Mucosa of rectum (tissue), 2 donors: ENCODE results near the gene GADD45A.
A peak's percentile ranks its signal among the peaks of the same experiment; 100 is the strongest.
"Not testable (repeated sequence)": the region's sequence is repeated elsewhere in the genome, so short reads cannot be mapped to it uniquely, and the experiment has no call there.

Source experiments
- H3K27ac ChIP-seq, 2 donors: one replicate each; pipeline ENCODE4 v1.7.0; 2013; ENCODE audit warnings: inconsistent platforms in 2 of 2, low read depth in 2 of 2, low read length in 2 of 2
- H3K27me3 ChIP-seq, 2 donors: one replicate each; pipeline ENCODE4 v1.7.0; 2013; ENCODE audit warnings: low read length in 2 of 2; ENCODE audit not compliant: control insufficient read depth in 2 of 2, insufficient read depth in 2 of 2
- H3K36me3 ChIP-seq, 2 donors: one replicate each; pipeline ENCODE4 v1.7.0; 2013; ENCODE audit warnings: low read length in 2 of 2; ENCODE audit not compliant: control insufficient read depth in 2 of 2, insufficient read depth in 2 of 2
- H3K4me1 ChIP-seq, 2 donors: one replicate each; pipeline ENCODE4 v1.7.0; 2013; ENCODE audit warnings: low read length in 2 of 2, mild to moderate bottlenecking in 1 of 2; ENCODE audit not compliant: control insufficient read depth in 2 of 2, insufficient read depth in 2 of 2
- H3K4me3 ChIP-seq, 2 donors: one replicate each; pipeline ENCODE4 v1.7.0; 2013; ENCODE audit warnings: low read length in 2 of 2
- H3K9ac ChIP-seq, 2 donors: one replicate each; pipeline ENCODE4 v1.7.0; 2013; ENCODE audit warnings: low read length in 2 of 2, low read depth in 1 of 2, mild to moderate bottlenecking in 1 of 2
- H3K9me3 ChIP-seq, 2 donors: one replicate each; pipeline ENCODE4 v1.7.0; 2013; ENCODE audit warnings: low read length in 2 of 2; ENCODE audit not compliant: control insufficient read depth in 2 of 2
- donor health status: healthy.
- donor health status: Normal muscosa, but diverticular disease.

GADD45A gene

DNA sequence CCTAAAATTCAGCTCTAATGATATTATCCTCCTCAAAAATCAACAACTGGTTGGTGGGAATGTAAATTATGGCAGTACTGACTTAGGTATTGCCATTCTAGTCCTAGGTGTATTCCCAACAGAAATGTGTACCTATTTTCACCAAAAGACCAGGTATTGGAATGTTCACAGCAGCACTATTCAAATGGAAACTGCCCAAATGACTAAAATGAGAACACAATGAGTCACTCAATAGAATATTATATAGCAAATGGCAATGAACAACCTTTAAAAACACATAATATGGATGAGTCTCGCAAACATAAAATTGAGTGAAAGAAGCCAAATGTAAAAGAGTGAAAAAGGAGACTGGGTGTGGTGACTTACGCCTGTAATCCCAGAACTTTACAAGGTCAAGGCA, 44.9 kb downstream of the GADD45A start:
- H3K27me3 ChIP-seq = no peaks in the 10 kb centered on the region
- no peak overlapping the region for H3K27ac ChIP-seq
- H3K4me3 ChIP-seq = no peak overlapping the region
- no peak overlapping the region for H3K9ac ChIP-seq
- H3K36me3 ChIP-seq = no peaks in the 10 kb centered on the region
- H3K4me1 ChIP-seq = peaks cover 7 to 15% of the 10 kb centered on the region in 2 donors
- no peaks in the 10 kb centered on the region for H3K9me3 ChIP-seq

DNA sequence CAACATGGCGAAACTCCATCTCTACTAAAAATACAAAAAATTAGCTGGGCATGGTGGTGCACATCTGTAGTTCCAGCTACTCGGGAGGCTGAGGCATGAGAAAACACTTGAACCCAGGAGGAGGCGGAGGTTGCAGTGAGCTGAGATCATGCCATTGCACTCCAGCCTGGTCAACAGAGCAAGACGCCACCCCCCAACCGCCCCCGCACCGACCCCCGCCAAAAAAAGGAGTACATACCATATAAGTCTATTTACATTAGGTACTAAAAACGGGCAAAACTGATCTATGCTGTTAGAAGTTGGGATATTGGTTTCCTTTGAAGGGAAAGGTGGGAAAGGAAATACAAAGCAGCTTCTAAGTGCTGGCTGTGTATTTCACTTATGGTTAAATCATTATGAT, 45.3 kb downstream of the GADD45A start:
- H3K9me3 ChIP-seq, H3K36me3 ChIP-seq, H3K27ac ChIP-seq, H3K4me3 ChIP-seq, H3K9ac ChIP-seq, H3K27me3 ChIP-seq: not testable (repeated sequence)
- H3K4me1 ChIP-seq = peaks cover 7 to 11% of the 10 kb centered on the region in 2 donors

DNA sequence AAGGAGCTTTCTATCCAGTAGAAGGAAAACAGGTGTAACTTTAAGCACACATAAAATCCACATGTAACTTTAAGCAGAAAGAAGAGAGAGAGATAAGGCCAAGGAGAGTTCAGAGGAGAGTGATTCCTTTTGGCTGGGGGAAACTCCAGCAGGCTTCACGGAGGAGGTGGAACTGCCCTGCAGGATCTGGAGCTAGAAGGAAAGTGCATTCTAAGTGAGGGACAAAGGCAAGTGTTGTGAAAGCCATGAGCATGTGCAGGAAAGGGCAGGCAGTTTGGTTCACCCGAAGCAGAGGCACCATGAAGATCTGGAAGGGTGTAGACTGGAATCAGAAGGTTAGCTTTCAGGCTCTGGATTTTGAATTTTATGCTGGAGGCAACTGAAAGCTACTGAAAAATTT, 46.3 kb downstream of the GADD45A start:
- no peak overlapping the region for H3K27ac ChIP-seq
- H3K4me1 ChIP-seq = peaks cover 10 to 19% of the 10 kb centered on the region in 2 donors
- no peaks in the 10 kb centered on the region for H3K27me3 ChIP-seq
- H3K9ac ChIP-seq = no peak overlapping the region
- no peak overlapping the region for H3K4me3 ChIP-seq
- H3K9me3 ChIP-seq = no peaks in the 10 kb centered on the region
- H3K36me3 ChIP-seq = no peaks in the 10 kb centered on the region

DNA sequence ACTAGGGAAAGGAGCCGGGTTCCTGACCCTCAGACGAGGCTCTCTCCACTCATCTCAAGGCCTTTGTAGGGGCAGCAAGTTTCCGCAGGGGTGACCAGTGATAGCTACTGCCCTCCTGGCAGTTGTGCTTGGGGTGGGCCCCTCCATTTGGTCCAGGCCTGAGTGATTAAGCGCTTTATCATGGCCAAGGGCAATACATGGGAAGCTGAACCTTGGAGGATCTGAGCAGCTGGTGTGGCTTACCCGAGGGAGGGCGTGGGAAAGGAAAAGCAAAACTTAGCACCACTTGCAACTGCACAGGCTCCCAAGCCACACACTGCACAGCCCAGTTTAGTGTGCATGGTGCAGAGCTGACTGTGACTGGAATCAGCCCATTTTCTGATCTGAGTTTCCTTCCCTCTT, 47.8 kb downstream of the GADD45A start:
- Histone ChIP-seq H3K4me3 (no peak overlapping the region), H3K27ac (no peak overlapping the region), H3K9me3 (no peaks in the 10 kb centered on the region), H3K4me1 (peaks cover 17 to 33% of the 10 kb centered on the region in 2 donors), H3K36me3 (no peaks in the 10 kb centered on the region), H3K9ac (no peak overlapping the region), H3K27me3 (no peaks in the 10 kb centered on the region)

DNA sequence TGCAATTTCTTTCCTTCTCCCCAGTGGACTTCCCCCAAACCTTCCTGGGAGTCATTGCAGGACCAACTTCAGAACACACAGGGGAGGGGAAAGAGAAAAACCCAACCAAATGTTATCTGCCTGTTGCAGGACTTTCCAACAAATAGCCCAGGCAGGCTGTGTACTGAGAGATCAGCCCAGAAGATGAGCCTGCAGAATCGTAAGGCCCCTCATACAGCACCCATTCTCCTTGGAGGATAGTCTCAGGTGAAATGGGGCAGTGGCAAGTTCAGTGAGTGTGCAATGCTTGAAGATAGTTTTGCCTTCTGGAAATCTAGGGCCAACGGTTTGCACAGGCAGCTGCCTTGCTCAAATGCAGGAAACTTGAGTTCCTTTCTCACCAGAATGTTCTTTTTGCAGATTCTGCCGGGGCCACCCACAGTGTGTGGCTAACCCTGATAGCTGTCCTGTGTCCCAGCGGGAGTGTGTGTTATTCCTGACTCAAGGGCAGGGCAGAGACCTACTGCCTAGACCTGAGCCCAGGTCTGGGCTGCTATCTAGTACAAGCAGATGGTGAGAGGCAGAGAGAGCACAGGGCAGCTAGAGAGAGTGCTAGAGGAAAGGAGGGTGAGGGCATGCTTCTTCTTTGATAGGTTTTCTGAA, 48.8 kb downstream of the GADD45A start:
- H3K27ac ChIP-seq = peak overlapping the region in 1 of 2 donors; percentile 10
- no peak overlapping the region for H3K9ac ChIP-seq
- H3K27me3 ChIP-seq = no peaks in the 10 kb centered on the region
- H3K9me3 ChIP-seq = no peaks in the 10 kb centered on the region
- H3K4me1 ChIP-seq = peaks cover 17 to 42% of the 10 kb centered on the region in 2 donors
- no peaks in the 10 kb centered on the region for H3K36me3 ChIP-seq
- no peak overlapping the region for H3K4me3 ChIP-seq

DNA sequence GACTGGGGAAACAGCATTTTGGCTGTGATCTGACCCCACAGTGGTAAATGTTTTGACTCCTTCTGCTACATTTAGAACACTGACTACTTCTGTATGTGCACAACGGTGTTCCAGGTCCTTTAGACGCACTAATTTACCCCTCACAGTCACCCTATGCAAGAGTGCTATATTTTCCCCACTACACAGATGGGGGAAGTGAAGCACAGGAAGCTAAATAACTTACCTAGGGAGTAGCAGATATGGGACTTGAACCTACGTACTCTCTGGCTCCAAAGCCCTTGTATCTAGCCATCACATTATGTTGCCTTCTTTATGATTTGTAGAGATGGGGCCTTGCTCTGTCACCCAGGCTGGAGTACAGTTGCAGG, 49.3 kb downstream of the GADD45A start:
- Histone ChIP-seq H3K27ac (peak overlapping the region in 1 of 2 donors; percentile 10), H3K27me3 (no peaks in the 10 kb centered on the region), H3K4me1 (peaks cover 17 to 42% of the 10 kb centered on the region in 2 donors), H3K9me3 (no peaks in the 10 kb centered on the region), H3K9ac (no peak overlapping the region), H3K4me3 (no peak overlapping the region), H3K36me3 (no peaks in the 10 kb centered on the region)

DNA sequence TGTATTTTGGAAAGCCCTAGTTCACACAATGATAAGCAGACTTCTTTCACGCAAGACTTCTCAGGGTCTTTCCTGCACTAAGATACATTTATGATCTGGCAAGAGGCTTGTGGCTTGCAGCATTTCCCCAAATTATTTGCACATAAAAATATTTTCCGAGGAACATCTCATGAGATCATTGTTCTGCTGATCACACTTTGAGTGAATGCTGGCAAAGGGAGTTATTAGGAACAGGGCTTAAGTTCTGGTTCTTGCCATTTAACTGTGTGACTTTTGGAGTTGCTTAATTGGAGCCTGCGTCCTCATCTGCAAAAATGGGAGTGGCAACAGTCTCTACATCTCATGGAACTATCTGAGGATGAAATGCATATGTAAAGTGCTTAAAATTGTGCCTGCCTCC, 50.2 kb downstream of the GADD45A start:
- Histone ChIP-seq H3K4me3 (no peak overlapping the region), H3K36me3 (no peaks in the 10 kb centered on the region), H3K4me1 (peaks cover 17 to 42% of the 10 kb centered on the region in 2 donors), H3K27ac (peak overlapping the region; percentile 17 to 86), H3K9ac (no peak overlapping the region), H3K9me3 (no peaks in the 10 kb centered on the region), H3K27me3 (no peaks in the 10 kb centered on the region)

DNA sequence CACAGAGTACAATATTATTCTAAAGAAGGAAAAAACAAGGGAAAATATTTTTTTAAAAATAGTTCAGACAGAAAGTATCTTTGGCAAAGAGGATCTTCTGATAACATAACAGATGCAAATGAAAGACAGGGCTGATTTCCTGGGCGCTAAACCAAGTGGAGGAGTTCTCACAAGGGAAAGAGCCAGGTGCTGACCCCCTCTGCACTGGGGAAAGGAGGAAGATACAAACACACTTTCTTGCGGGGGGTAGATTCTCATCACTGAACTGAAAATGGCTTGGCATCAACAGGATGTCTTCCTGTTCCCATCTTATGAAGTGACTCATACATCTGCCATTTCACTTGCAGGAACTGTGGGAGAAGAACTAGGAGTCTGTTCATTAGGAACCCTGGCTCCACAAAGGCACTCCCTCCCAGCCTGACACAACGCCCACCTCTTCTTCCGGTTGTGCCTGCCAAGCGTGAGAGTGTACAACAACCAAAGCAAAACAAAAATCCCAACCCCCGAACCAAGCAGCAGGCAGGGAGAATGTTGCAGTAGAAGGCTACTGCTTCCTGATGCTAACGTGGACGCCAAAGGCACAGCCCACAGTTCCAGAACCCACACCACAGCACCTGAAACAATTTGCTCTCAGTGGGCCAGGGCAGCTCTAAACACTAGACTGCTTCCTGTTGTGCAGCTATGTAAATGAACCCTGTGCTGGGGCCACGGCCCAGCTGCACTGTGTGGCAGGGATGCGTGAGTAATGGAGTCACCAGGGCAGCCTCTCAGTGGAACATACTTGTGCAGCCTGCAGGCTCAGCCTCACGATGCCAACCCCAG, 51.0 kb downstream of the GADD45A start:
- H3K9ac ChIP-seq = peak overlapping the region; percentile 60 to 63
- no peaks in the 10 kb centered on the region for H3K9me3 ChIP-seq
- H3K4me1 ChIP-seq = peaks cover 17 to 48% of the 10 kb centered on the region in 2 donors
- no peaks in the 10 kb centered on the region for H3K27me3 ChIP-seq
- H3K4me3 ChIP-seq = peak overlapping the region; percentile 49 to 69
- H3K36me3 ChIP-seq = no peaks in the 10 kb centered on the region
- H3K27ac ChIP-seq = peak overlapping the region; percentile 86 to 87

DNA sequence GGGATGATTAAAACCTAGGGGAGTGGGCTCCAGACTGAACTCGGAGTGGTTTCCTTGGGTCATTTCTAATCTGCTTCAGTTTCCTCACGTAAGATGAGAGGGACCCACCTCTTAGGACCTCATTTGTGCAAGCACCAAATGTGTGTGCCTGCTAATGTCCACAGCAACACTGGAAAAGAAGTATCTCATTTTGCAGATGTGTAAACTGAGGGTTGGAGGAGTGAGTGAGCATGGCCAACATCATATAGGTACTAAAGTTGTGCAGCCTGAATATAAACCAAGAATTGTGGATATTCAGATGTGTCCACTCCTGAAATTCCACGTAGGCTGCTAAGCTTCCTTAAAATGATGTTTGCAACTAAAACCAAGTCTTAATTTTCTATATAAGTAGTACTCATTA, 51.7 kb downstream of the GADD45A start:
- peak overlapping the region; percentile 49 to 69 for H3K4me3 ChIP-seq
- H3K9ac ChIP-seq = peak overlapping the region; percentile 60 to 63
- peaks cover 17 to 56% of the 10 kb centered on the region in 2 donors for H3K4me1 ChIP-seq
- no peaks in the 10 kb centered on the region for H3K9me3 ChIP-seq
- H3K36me3 ChIP-seq = no peaks in the 10 kb centered on the region
- H3K27me3 ChIP-seq = no peaks in the 10 kb centered on the region
- H3K27ac ChIP-seq = peak overlapping the region; percentile 86 to 87

DNA sequence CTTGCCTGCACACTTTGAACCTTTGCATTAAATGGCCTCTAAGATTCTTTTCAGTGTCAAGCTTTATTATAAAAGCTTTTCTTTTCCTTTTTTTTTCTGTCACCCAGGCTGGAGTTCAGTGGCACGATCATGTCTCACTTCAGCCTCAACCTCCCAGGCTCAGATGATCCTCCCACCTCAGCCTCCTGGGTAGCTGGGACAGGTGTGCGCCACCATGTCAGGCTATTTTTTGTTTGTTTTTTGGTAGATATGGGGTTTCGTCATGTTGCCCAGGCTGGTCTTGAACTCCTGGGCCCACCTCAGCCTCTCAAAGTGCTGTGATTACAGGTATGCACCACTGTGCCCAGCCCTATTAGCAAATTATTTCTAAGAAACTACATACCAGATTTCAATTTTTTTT, 52.9 kb downstream of the GADD45A start:
- Histone ChIP-seq H3K27me3 (no peaks in the 10 kb centered on the region), H3K9ac (no peak overlapping the region)

More for the DNA sequence above, 52.9 kb downstream of the GADD45A start:
- H3K36me3 ChIP-seq = no peaks in the 10 kb centered on the region
- peak overlapping the region; percentile 16 to 32 for H3K27ac ChIP-seq
- no peaks in the 10 kb centered on the region for H3K9me3 ChIP-seq
- H3K4me3 ChIP-seq = no peak overlapping the region
- H3K4me1 ChIP-seq = peaks cover 17 to 52% of the 10 kb centered on the region in 2 donors
